T-helper 1 cell treated with Interleukin-12 subunit alpha and Interleukin-12 subunit beta and Interleukin-4 antibody, amounts not matched to agents 30 ng/mL and 1 ng/mL, for 36 hours (primary cell): ENCODE measurements around the gene RILPL2. TPM values are rescaled to one million over a fixed set of nuclear protein-coding genes. Genes with fewer than 3 reads are reported as not detected.
"Not testable (repeated sequence)": the region's sequence is repeated elsewhere in the genome, so short reads cannot be mapped to it uniquely, and the experiment has no call there.

Source experiments
- intact Hi-C: fragments of 100-400 bp; cut with micrococcal nuclease; formaldehyde crosslinking; loops from one replicate; pipeline ENCODE4 v1.15.1; 2024
- total RNA-seq: library from RNA; stranded (reverse); gene quantifications from 2 replicates; pipeline ENCODE4 v1.2.3, GENCODE V29; 2022

The RILPL2 gene, protein sequence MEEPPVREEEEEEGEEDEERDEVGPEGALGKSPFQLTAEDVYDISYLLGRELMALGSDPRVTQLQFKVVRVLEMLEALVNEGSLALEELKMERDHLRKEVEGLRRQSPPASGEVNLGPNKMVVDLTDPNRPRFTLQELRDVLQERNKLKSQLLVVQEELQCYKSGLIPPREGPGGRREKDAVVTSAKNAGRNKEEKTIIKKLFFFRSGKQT
- total RNA-seq = 7.6 and 8.0 TPM in 2 replicates

DNA sequence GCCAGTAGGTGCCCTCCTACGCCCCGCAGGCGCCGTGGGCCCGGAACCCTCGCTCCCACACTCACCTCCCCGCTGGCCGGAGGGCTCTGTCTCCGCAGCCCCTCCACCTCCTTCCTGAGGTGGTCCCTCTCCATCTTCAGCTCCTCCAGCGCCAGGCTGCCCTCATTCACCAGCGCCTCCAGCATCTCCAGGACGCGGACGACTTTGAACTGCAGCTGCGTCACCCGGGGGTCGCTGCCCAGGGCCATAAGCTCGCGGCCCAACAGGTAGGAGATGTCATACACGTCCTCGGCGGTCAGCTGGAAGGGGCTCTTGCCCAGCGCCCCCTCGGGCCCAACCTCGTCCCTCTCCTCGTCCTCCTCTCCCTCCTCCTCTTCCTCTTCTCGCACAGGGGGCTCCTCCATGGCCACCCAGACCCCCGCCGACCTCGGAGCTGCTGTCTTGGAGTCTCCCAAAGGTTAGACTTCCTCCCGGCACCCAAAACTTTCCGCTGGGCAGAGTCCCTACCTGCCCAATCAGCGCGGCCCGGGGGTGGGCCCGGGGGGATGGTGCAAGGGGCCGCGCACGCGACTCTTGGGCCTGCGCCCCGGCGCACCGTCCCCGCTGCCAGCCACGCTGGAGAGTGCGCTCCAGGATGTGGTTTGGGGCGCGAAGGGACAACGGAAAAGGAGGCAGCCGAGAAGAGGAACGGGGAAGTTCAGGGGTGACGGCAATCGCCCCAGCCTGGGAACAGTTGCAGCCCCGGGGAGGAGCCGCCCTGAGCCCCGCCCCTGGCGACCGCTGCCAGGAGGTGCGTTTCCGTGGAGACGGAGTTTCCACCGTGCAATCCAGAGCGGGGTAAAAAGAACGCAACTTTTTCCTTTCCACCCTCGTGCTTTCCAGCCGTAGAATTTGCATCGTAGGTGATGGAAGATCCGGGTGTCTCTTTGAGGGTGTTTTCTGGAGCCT, at the start of gene RILPL2:
RILPL2 (minus strand) TSS at position 668 of the 948 bp plus-strand sequence; CDS start at position 404, 264 bp downstream.
- intact Hi-C loops = loop anchor here (1.0 to 5.0 kb wide), 6 partner anchors 12 to 204 kb away; partner anchors contain the start of genes KMT5A, MPHOSPH9, MTRFR and SNRNP35

- intact Hi-C loops = no loop called here
Observed at GRCh38 chr12:123485756-123486155, 49.3 kb upstream of the RILPL2 start.

DNA sequence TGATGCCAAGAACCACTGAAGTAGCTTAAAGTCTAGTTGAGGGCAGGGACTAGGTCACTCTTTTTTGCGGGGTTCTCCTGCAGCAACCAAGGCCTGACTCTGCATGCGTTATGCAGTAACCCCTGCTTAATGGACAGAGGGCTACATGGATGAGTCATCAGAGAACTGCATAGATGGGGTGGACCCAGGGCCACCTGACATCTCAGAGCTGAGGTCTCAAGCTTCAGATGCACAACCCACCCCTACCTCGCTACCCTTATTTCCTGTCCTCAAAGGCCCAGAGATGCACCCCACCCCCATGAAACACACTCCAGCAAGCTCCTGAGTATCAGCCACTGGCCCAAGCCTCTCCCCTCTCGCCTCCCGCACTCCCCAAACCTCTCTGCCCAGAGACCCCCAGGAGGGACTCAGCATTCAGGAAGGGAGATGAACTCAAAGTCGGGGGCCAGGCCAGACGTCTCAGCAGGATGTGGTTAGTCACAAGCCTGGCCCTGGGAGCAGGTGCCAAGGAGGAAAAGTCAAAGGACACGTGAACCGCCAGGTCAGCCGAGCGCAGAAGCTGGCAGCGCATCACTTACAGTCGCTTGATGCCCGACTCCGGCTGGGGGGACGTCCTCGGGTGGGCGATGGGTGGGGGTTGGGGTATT, 47.2 kb upstream of the RILPL2 start:
- intact Hi-C loops = no loop called here

DNA sequence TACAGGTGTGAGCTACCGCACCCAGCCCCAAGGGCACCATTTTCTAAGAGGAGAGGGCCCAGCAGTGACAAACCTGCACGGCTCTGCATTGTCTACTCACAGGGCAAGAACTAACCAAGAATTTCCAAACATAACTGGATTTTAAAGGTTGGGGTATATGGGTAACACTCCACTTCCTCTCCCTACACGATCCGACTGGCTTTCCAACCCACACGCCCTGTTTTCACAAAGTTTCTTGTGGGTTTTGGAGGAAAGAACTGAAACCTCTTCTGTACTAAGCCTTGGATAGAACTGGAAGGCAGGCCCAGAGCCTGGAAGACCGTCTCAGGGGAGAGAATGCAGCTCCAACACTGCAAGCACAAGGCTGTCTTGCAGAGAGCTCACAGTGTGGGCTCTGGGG, 46.4 kb upstream of the RILPL2 start:
- intact Hi-C loops = no loop called here

GRCh38 chr12:123481251-123481650, 44.8 kb upstream of the RILPL2 start:
- intact Hi-C loops = not testable (repeated sequence)

GRCh38 chr12:123479442-123480180, 43.1 kb upstream of the RILPL2 start:
- intact Hi-C loops = no loop called here

- intact Hi-C loops = no loop called here
Observed at GRCh38 chr12:123478762-123479161, 42.3 kb upstream of the RILPL2 start.

DNA sequence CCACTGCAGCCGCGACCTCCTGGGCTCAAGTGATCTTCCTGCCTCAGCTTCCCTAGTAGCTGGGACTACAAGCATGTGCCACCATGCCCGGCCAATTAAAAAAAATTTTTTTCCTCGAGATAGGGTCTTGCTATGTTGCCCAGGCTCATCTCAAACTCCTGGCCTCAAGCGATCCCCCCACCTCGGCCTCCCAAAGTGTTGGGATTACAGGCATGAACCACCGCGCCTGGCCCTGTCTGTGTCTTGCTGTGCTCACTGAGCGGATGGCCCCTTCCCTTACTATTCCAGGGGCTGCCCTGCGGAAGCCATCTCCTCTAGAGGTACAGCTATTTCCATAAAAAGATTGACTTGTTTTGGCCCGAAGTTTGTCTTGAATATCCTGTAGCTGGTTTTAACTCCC, 41.6 kb upstream of the RILPL2 start:
- intact Hi-C loops = no loop called here

- intact Hi-C loops = no loop called here
Observed at GRCh38 chr12:123475246-123475703, 38.8 kb upstream of the RILPL2 start.

DNA sequence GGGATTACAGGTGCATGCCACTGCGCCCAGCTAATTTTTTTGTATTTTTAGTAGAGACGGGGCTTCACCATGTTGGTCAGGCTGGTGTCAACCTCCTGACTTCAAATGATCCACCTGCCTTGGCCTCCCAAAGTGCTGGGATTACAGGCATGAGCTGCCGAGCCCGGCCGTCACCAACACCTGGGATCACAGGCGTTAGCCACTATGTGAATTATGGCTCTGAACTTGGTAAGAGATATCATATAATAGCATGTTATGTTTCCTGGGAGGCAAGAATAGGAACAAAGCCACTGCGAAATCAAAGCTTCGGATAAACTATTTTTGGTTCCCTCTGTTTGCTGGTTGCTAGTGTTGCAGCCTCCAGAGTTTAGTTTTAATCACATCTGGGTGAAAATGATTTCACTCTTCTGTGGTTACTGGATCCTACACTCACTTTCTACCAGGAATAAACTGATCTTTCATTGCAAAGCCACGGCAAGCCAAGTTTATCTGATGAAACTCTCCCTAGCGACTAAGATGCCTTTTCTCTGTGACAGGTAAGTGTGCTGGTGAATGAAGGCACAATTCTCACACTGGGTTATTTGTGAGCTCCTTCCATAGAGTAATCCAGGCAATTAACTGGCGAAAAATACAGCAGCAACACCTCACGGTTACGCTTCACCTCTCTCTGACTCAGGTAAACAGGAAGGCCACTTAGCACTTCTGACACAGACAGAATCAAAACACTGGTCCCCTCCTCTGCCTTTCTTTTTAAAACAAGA, 38.2 kb upstream of the RILPL2 start:
- intact Hi-C loops = no loop called here

DNA sequence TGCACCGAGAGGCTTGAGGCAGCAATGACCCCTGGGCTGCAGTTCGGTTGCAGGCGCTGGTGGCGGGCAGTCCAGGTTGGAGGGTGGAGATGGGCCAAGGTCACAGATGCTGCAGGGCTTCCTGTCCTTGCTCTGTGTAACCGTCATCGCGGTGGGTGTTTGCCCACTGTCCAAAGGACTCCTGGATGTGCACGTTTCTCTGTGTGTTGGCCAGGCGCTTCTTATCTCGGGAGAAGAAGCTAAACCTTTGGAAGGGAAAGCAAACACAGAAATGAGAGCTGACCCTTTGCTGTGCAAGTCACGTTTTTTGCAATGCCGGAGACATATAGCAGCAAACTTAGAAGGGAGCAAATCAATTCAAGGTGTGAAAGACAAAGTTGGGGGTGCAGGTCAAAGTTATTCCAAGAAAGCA, 36.0 kb upstream of the RILPL2 start:
- intact Hi-C loops = no loop called here

DNA sequence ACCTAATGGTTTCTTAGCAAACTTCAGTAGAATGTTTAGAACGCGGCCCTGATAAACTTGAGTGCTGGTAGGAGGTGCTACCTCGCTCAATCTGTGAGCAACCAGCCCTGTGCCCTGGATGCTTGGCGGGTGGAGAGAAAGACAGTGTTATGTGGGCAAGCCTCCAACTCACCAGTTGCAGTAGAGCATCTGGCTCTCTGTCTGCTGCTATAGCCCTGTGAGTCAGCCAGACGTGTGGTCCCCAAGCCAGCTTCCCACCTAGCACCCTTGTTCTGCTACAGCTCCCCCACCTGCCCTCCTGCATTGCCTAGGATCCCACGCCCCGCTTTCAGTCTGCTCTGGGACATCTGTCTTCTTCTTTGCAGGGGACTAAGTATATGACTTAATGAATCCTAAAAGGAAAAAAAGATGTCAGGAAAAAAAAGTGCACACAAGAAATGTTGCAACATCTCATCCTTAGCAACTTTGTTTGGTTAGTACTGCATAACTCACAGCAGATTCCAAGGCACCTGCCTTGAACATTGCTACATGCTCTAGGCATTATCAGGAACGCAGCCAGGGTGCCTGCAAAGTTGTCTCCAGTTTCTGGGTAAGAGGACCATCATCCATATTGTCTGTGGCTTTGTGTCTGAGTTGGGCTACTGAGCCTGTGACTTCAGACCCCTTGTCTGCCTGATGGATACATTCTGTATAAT, 35.0 kb upstream of the RILPL2 start:
- intact Hi-C loops = no loop called here

GRCh38 chr12:123469978-123470377, 33.5 kb upstream of the RILPL2 start:
- intact Hi-C loops = no loop called here

DNA sequence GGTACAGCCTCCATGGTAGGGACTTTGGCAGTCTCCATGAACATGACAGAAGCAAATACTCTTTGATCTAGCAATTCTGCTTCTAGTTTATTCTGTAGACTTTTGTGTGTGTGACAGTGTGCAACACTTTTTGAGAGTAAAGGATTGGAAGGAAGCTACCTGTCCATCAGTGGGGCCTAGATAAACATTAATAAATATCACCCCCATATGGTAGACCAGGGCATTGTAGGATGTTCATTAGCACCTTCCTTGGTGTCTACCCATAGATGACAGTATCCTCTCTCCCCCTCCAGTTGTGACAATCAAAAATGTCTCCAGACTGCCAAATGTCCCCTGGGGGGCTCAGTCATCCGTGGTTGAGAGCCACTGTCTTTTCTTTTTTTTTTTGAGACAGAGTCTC, 32.3 kb upstream of the RILPL2 start:
- intact Hi-C loops = no loop called here

DNA sequence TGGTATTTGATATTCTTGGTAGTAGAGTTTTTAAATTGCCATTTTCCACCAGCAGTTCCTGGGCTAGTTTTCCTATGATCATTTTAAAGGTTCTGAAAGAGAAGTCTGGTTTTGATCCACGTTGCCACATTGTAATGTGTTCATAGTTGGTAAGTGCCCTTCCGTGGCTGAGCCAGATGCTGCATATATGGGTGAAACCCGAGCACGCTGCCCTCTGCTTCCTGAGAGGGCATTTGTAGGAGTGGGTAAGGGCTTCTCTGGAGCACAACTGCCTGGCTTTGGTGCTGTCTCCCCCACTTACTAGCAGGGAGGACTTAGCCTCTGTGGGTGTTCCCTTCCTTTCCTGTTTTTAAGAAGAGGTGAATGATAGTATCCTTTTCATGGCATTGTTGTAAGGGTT, 28.6 kb upstream of the RILPL2 start:
- intact Hi-C loops = no loop called here

DNA sequence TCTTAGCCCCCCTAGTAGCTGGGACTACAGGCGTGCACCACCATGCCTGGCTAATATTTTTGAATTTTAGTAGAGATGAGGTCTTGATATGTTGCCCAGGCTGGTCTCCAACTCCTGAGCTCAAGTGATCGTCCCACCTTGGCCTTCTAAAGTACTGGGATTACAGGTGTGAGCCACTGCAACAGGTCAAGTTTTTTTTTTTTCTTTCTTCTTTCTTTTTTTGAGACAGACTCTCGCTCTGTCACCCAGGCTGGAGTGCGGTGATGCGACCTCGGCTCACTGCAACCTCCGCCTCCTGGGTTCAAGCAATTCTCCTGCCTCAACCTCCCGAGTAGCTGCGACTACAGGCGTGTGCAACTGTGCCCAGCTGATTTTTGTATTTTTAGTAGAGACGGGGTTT, 26.7 kb upstream of the RILPL2 start:
- intact Hi-C loops = not testable (repeated sequence)

DNA sequence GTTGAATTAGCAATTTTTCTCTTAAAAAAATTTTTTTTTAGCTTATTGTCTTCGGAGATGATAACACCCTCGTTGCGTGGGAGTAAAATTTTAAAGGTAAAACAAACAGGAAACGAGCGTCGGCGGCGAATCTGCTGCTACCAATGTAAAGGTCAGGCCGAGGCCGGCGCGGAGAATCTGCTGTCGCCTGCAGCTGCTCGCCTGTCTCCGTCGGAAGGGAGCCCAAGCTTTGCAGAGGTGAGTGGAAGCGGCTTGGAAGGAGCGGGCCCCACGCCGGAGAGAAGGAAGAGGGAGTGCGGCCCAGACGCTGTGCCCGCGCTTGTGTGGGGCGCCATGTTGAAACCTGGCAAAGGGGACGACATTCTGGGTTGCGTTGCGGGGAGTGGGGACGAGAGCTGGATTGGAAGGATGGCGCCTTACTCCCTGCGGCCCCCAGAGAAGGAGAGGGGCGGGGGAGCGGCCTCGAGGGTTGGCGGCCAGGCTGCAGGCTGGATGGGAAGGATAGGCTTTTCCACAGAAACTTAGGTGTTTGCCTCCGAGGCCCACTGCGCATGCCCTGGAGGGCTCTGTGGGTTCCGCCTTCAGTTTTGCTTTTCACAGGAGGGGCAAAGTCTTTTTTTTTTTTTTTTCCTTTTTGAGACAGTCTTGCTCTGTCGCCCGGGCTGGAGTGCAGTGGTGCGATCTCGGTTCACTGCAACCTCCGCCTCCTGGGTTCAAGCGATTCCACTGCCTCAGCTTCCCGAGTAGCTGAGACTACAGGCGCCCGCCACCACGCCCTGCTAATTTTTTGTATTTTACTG, 21.7 kb upstream of the RILPL2 start, which contains the start of gene SNRNP35:
SNRNP35 (plus strand) TSS at position 160 of the 800 bp plus-strand sequence. CDS start 7,402 bp downstream, outside the sequence.
- intact Hi-C loops = loop anchor here (1.0 to 10.0 kb wide), 11 partner anchors 22 to 1467 kb away; partner anchors contain the start of genes ATP6V0A2, CDK2AP1, DDX55 and KMT5A

GRCh38 chr12:123453165-123453564, 16.7 kb upstream of the RILPL2 start:
- intact Hi-C loops = loop anchor here (10.0 kb wide), 2 partner anchors 558 to 1472 kb away; partner anchors contain the start of gene VPS37B

GRCh38 chr12:123452276-123452550, 15.7 kb upstream of the RILPL2 start:
- intact Hi-C loops = loop anchor here (10.0 kb wide), 2 partner anchors 557 to 1473 kb away; partner anchors contain the start of gene VPS37B
